Keratinocyte (primary cell): ENCODE data around the gene AKR1C2.
"Not testable (repeated sequence)": the region's sequence is repeated elsewhere in the genome, so short reads cannot be mapped to it uniquely, and the experiment has no call there.

ENCODE experiments used
- CTCF ChIP-seq, 3 experiments: IDR thresholded peaks in 1 of 3; conservative IDR thresholded peaks in 1 of 3; optimal IDR thresholded peaks in 1 of 3; 2 replicates in 2 of 3; 3 replicates in 1 of 3; pipeline versions ENCODE3 to v1.5.1; 2011; ENCODE audit warnings: low read length in 3 of 3, mild to moderate bottlenecking in 3 of 3, moderate library complexity in 2 of 3, control low read depth in 1 of 3, inconsistent platforms in 1 of 3; ENCODE audit not compliant: insufficient read depth in 2 of 3; ENCODE audit errors: extremely low read depth in 1 of 3
- EZH2 ChIP-seq: IDR thresholded peaks from one replicate; pipeline ENCODE4 v1.6.1; 2012; ENCODE audit warnings: inconsistent platforms, mild to moderate bottlenecking, low read length, moderate library complexity

GRCh38 chr10:5010043-5010442 is 6.4 kb upstream of the AKR1C2 start:
- not testable (repeated sequence) for TF ChIP-seq CTCF (optimal IDR thresholded peaks at IDR 0.05 in 1 of 3, IDR thresholded peaks at IDR 0.05 in 1 of 3, conservative IDR thresholded peaks at IDR 0.05 in 1 of 3; ENCODE audit: extremely low read depth in 1 of 3, insufficient read depth in 2 of 3, low read length in 3 of 3); EZH2
